ENCODE measurements around the gene PCDHB15.
"Not testable (repeated sequence)": the region's sequence is repeated elsewhere in the genome, so short reads cannot be mapped to it uniquely, and the experiment has no call there.

The PCDHB15 gene

DNA sequence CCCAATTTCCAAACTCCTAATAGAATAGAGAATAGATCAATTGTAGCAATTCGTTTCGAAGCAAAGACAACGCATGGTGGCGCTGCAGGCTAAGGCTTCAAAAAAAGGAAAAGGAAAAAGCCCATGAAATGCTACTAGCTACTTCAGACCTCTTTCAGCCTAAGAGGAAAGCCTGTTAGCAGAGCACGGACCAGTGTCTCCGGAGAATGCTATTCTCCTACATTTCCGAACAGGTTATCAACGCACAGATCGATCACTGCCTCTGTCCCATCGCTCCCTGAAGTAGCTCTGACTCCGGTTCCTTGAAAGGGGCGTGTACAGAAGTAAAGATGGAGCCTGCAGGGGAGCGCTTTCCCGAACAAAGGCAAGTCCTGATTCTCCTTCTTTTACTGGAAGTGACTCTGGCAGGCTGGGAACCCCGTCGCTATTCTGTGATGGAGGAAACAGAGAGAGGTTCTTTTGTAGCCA, at the start of gene PCDHB15:
TSS of gene PCDHB15 (plus strand) at position 146 of the 468 bp plus-strand sequence. CDS start at position 330, 184 bp downstream.
- no peak for DNase-seq

- no peak for DNase-seq
Measured at GRCh38 chr5:141196363-141196762, 48.8 kb upstream of the PCDHB15 start.

GRCh38 chr5:141199359-141200235, 45.6 kb upstream of the PCDHB15 start, which contains the start of gene PCDHB11:
PCDHB11 (plus strand) TSS chr5:141199627; CDS start chr5:141199775, 148 bp downstream.
- no peak for DNase-seq

- not testable (repeated sequence) for DNase-seq
Measured at GRCh38 chr5:141201126-141201525, 44.1 kb upstream of the PCDHB15 start.

- DNase-seq: not testable (repeated sequence)
Measured at GRCh38 chr5:141201646-141202045, 43.5 kb upstream of the PCDHB15 start.

DNA sequence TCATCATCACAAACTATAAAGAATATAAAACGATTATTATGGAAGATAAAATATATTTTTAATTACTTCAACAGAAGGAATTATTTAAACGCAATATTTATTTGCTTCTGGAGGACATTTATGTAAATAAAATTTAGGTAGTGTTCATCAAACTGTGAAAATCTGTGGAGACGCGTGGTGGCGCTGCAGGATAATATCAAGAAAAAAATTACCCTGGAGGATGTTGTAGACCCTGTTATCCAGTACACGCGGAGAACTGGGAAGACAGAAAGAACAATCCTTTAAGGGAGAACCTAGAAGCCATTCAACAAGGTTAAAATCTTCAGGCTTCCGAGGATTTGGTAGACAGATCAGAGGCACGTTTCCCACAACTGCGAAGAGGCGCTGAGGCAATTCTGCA, 36.7 kb upstream of the PCDHB15 start, which contains the start of gene PCDHB12:
TSS of gene PCDHB12 (plus strand) at position 242 of the 400 bp plus-strand sequence. CDS start 189 bp downstream, outside the sequence.
- DNase-seq: no peak

DNA sequence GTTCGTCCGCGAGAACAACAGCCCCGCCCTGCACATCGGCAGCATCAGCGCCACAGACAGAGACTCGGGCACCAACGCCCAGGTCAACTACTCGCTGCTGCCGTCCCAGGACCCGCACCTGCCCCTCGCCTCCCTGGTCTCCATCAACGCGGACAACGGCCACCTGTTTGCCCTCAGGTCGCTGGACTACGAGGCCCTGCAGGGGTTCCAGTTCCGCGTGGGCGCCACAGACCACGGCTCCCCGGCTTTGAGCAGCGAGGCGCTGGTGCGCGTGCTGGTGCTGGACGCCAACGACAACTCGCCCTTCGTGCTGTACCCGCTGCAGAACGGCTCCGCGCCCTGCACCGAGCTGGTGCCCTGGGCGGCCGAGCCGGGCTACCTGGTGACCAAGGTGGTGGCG, 34.9 kb upstream of the PCDHB15 start:
- DNase-seq: not testable (repeated sequence)

DNA sequence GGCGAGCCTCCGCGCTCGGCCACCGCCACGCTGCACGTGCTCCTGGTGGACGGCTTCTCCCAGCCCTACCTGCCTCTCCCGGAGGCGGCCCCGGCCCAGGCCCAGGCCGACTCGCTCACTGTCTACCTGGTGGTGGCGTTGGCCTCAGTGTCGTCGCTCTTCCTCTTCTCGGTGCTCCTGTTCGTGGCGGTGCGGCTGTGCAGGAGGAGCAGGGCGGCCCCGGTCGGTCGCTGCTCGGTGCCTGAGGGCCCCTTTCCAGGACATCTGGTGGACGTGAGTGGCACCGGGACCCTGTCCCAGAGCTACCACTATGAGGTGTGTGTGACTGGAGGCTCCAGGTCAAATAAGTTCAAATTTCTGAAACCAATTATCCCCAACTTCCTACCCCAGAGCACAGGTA, 34.3 kb upstream of the PCDHB15 start:
- not testable (repeated sequence) for DNase-seq

GRCh38 chr5:141213656-141214339, 31.4 kb upstream of the PCDHB15 start, which contains the start of gene PCDHB13:
PCDHB13 (plus strand) TSS chr5:141213919; CDS start chr5:141214124, 205 bp downstream.
- DNase-seq: not testable (repeated sequence)

GRCh38 chr5:141214583-141214982, 30.6 kb upstream of the PCDHB15 start:
- not testable (repeated sequence) for DNase-seq

- DNase-seq: not testable (repeated sequence)
Measured at GRCh38 chr5:141215504-141215903, 29.7 kb upstream of the PCDHB15 start.

- DNase-seq: not testable (repeated sequence)
Measured at GRCh38 chr5:141216035-141216434, 29.2 kb upstream of the PCDHB15 start.

DNA sequence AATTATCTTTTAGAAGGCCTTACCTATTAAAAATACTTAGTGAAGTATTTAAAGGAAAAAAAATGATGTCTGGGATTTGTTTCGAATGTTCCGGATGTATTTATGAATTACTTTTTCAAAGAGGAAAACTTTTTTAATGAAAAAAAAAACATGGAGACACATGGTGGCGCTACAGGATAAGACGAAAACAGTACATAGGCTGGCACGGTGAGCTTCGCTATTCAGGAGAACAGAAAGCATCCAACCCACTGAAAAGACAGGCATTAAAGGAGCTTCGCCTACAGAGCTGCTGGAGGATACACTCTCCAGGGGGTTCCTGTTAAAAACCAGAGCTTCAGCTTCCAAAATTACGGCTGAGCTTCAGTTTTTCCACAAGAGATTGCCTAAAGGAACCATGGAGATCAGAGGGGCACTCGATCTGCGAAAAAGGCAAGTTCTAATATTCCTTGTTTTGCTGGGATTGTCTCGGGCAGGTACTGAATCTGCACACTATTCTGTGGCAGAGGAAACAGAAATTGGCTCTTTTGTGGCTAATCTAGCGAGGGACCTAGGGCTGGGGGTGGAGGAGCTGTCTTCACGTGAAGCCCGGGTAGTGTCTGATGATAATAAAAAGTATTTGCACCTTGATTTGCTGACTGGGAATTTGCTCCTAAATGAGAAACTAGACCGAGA, 21.9 kb upstream of the PCDHB15 start, which contains the start of gene PCDHB14:
TSS of gene PCDHB14 (plus strand) at position 232 of the 672 bp plus-strand sequence. CDS start at position 395, 163 bp downstream.
- peak; percentile 6 for DNase-seq

- not testable (repeated sequence) for DNase-seq
Measured at GRCh38 chr5:141224844-141225243, 20.4 kb upstream of the PCDHB15 start.

DNA sequence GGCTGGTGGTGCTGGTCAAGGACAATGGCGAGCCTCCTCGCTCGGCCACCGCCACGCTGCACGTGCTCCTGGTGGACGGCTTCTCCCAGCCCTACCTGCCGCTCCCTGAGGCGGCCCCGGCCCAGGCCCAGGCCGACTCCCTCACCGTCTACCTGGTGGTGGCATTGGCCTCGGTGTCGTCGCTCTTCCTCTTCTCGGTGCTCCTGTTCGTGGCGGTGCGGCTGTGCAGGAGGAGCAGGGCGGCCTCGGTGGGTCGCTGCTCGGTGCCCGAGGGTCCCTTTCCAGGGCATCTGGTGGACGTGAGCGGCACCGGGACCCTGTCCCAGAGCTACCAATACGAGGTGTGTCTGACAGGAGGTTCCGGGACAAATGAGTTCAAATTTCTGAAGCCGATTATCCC, 19.8 kb upstream of the PCDHB15 start:
- DNase-seq: not testable (repeated sequence)

GRCh38 chr5:141234109-141234667, 11.0 kb upstream of the PCDHB15 start:
- DNase-seq: no peak

- DNase-seq: not testable (repeated sequence)
Measured at GRCh38 chr5:141235922-141236321, 9.3 kb upstream of the PCDHB15 start.

- no peak for DNase-seq
Measured at GRCh38 chr5:141236516-141237313, 8.5 kb upstream of the PCDHB15 start.

GRCh38 chr5:141241496-141241895, 3.7 kb upstream of the PCDHB15 start:
- DNase-seq: no peak

- not testable (repeated sequence) for DNase-seq
Measured at GRCh38 chr5:141246971-141247370, 1.8 kb downstream of the PCDHB15 start.

DNA sequence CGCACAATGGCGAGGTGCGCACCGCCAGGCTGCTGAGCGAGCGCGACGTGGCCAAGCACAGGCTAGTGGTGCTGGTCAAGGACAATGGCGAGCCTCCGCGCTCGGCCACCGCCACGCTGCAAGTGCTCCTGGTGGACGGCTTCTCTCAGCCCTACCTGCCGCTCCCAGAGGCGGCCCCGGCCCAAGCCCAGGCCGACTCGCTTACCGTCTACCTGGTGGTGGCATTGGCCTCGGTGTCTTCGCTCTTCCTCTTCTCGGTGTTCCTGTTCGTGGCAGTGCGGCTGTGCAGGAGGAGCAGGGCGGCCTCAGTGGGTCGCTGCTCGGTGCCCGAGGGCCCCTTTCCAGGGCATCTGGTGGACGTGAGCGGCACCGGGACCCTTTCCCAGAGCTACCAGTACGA, 2.2 kb downstream of the PCDHB15 start:
- not testable (repeated sequence) for DNase-seq

Measured in GDM1 (cell line).